ENCODE results near the gene RSRC1.
"Not testable (repeated sequence)": the region's sequence is repeated elsewhere in the genome, so short reads cannot be mapped to it uniquely, and the experiment has no call there.

Gene RSRC1

GRCh38 chr3:158314426-158315357 is 204.8 kb downstream of the RSRC1 start:
- TF ChIP-seq CTCF (IDR thresholded peaks at IDR 0.05; ENCODE audit: extremely low read depth, missing control alignments): no peak
- no peak for DNase-seq (ENCODE audit: low spot score)

- not testable (repeated sequence) for DNase-seq (ENCODE audit: low spot score)
These were observed 220.0 kb downstream of the RSRC1 start for GRCh38 chr3:158329696-158330441.

GRCh38 chr3:158330870-158331269 is 221.0 kb downstream of the RSRC1 start:
- no peak for DNase-seq (ENCODE audit: low spot score)
- no peak for TF ChIP-seq CTCF (IDR thresholded peaks at IDR 0.05; ENCODE audit: extremely low read depth, missing control alignments)

- DNase-seq (ENCODE audit: low spot score): no peak
- no peak for TF ChIP-seq CTCF (IDR thresholded peaks at IDR 0.05; ENCODE audit: extremely low read depth, missing control alignments)
These were observed 223.8 kb downstream of the RSRC1 start for GRCh38 chr3:158333736-158334135.

GRCh38 chr3:158337110-158337509 is 227.2 kb downstream of the RSRC1 start:
- TF ChIP-seq CTCF (IDR thresholded peaks at IDR 0.05; ENCODE audit: extremely low read depth, missing control alignments): no peak
- DNase-seq (ENCODE audit: low spot score): no peak

- no peak for TF ChIP-seq CTCF (IDR thresholded peaks at IDR 0.05; ENCODE audit: extremely low read depth, missing control alignments)
- DNase-seq (ENCODE audit: low spot score): no peak
These were observed 229.7 kb downstream of the RSRC1 start for GRCh38 chr3:158339638-158340037.

- not testable (repeated sequence) for DNase-seq (ENCODE audit: low spot score)
These were observed 231.1 kb downstream of the RSRC1 start for GRCh38 chr3:158340951-158341350.

- no peak for DNase-seq (ENCODE audit: low spot score)
- TF ChIP-seq CTCF (IDR thresholded peaks at IDR 0.05; ENCODE audit: extremely low read depth, missing control alignments): no peak
These were observed 238.1 kb downstream of the RSRC1 start for GRCh38 chr3:158347966-158348365.
